C1 segment of cervical spinal cord (tissue), 14 donors: ENCODE results near the gene SEMA3F.

Experiments used
- DNase-seq, 14 donors: peaks; one replicate each; lab custom pipeline; 2025; lab: John Stamatoyannopoulos, UW

Gene SEMA3F

DNA sequence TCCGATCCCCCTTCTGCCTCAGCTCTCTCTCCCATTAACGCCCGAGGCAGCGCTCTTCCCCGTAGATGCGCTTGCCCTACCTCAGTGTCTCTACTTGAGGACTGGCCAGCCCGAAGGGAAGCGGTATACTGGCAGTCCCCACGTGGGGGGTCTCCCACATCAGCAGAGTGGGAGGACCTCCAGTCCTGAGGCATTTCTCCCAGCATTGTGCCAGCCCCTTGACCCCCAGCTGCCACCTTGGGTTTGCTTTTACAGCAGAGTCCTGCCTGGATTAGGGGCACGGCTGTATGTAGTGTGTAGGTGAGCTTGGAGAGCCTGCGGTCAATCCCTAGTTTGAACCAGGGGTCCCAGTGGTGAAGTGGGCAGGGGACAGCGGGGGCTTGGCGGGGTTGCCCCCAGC, 767 bp downstream of the SEMA3F start:
- DNase-seq, result no peak

DNA sequence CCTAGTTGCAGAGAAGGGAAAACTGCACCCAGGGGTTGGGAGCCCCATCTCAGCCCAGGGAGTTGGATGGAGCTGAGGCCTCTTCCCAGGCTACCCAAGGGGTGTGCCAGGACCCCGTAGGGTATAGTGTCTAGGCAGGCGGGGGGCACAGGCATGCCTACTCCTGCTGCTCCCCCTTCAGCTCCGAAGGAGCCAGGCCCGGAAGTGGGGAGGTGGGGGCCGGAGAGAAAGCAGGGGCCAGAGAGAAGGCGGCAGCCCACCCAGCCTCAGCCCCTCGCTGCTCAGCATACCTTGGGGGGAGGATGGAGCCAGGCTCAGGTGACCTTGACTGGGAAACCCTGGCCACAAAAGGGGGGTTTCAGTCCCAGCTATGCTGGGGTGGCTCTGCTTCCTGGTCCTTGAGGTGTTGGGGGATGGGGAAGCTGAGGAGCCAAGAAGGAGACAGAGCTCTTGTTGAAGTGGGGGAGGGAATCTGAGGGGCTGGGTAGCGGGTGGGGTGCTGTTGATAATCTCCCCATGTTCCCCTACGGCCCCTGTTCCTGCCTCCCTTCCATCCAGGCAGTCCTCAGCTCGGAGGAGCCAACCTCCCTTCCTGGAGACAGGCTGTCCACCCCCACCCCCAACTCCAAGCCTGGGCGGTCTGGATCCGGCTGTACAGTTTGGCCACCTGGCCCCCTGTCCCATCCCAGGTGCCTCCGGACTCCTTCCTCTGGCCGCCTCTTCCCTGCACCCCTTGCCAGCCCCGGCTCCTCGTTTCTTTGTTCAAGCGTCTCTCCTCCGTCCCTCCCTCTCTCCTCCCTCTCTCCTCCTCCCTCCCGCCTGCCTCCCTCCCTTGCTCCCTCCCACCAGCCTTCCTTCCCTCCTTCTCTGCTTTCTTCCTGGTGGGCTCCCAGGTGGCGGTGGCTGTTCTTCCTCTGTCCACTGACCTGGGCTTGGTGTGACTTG, 1.7 kb downstream of the SEMA3F start:
- DNase-seq, result no peak

DNA sequence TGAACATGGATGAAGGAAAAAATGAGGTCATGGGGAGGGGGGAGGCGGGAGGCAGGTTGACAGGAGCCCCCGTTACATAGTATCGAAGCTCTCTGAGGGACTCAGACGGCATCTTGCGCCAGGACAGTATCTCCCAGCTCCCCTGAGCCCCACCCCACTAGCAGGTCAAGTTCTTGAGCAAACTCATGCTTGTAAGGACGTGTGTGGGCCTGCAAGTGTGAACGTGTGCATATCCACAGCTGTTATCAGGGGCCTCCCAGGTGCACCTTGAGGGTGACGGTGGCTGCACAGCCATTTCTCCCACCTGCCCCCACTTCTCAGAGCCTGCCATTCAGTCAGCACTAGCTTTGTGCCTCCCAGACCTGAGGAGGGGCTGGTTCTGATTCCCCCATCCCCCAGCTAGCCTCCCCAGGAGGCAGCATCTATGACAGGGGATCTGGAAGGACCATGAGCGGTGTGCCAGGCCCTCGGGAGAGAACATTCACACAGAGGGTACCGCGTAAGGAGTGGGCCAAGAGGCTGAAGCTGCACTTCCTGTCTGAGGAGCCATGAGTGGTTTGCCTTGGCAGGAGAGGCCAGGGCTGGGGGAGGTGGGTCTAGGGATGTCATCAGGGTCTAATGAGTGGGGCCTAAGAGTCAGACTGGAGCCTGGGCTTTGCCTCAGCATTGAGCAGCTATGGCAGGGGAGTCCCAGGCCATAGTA, 2.9 kb downstream of the SEMA3F start:
- no peak for DNase-seq

DNA sequence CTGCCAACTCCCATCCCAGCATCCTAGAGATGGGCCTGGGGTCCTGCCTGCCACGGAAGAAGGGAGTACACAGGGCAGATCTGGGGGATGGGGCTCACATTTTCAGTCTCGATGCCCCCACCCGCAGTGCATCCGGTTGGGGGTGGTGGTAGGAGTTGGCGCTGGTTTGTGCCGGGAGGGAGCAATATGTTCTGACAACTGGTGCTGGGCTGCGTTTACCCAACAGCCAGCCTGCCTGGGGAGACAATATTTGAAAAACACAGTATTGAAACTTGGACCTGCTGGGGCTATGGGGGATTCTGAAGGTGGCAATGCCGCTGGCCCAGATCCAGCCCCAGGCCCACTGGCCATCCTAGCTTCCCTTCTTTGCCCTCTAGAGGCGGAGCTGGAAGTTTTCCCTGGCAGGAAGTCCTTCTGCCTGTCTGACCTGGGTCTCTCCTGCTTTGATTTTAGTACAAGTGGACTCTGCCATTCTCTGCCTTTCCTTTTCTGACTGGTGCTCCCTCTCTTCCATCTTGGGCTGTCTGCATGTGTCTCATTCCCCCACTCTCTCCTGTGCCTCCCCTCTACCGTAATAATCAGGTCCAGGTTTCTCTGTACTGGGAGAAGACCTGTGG, 3.5 kb downstream of the SEMA3F start:
- no peak for DNase-seq

DNA sequence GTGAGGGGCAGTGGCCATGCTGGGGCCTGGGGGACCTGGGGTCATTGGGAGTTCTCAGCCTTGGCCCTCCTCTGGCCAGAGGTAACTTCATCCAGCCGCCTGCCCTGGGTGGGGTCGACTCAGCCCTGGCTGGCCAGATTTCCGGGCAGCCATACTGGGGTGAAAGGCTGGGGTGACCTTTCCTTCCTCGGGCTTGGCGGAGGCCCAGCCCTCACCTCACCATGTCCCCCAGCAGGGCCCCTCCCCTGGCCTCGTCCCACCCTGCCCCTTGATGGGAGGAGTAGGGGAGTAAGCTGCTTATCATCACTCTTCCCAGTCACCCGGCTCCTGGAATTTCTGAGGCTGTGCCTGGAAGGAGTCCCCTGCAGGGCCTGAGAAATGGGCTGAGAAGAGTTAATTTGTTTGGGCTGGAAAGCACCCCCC, 5.4 kb downstream of the SEMA3F start:
- DNase-seq, result no peak

DNA sequence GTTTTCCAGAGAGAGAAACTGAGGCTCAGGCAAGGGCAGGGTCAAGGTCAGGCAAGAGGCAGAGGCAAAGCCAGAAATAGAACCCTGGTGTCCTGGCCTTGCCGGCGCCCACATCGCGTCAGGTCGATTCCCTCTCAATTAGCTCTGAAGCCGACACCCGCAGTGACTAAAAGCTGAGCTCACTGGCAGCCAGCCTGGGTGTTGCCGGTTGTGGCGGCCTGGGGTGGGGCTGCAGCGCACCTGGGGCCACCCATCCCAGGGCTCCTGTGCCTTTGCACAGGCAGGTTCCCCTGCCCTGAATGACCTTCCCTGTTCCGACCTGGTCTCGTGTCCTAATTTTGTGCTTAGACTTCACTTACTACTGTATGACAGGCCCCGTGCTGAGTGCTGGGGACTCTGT, 6.2 kb downstream of the SEMA3F start:
- no peak for DNase-seq

DNA sequence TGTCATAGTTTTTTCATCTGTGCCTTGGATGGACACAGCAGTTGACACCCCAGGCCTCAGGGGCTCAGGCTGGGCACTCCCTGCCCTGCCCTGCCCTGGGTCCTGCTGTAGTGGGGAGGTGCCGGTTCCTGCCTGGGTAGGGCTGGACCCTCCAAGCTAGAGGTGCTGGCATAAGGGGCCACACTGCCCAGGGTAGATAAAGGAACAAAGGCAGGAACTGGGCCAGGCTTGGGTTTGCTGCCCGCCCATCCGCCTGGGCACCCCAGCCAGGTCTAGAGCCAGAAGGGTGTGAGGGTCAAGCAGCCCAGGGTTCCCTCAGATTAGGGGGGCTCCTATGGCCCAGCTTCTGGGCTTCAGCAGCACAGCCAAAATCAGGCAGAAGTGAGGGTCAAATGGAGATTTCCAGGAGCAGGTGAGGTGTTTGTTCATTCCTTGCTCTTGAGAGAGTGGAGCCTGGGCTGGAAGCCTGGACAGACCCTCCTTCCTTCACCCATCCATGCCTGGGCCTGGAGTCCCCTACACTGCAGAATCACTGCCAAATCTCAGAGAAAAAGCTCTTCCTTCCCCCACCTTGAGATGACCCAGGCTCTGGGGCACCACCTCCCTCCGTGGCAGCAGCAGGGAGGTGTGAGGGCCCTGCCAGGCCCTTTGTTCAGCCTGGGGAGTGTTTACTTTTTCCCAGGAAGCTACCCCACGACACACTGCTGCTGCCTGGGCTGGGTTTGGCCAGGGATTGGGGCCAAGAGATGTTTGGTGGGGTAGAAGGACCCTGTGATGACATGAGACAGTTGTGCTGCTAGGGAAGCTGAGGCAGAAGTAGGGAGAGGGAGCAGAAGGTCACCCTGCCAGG, 7.1 kb downstream of the SEMA3F start:
- DNase-seq, result no peak

DNA sequence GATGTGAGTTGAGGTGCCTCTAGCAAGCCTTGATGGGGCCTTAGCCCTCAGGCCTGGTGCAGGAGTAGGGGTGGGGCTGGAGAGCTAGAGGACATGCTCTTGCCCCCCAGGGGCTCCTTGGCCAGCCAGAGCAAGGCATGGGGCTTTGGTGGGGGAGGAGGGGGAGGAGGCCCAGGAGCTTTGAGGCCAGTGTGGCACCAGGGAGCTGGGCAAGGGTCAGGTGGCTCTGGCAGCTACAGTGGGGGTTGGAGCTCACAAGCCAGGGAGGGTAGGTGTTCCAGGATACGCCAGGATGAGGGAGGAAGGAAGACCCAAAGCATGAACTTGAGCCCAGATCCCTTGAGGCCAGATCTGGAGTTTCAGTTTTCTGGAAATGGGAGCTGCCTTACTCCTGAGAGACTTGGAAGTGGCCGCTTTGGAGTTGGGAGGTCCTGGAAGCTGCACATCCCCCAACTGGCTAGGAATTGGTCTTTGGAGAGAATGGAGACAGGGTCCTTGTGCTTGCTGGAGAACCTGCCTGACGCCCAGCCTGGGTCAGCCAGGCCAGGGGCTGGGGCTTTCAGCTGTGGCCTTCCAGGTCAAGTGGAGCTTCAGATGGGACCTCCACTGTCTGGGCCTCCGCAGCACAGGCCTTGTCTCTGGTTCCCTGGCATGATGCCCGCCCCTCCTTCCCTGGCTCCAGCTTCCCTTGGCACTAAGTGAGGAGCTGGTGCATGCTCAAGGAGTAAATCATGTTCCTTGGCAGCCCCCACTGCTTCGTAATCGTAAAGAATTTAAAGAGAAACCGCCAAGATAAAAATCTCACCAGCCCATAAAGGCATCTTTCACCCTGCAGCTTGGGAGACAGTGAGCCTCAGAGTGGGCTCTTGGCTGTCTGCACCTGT, 8.7 kb downstream of the SEMA3F start:
- DNase-seq, result peak in 9 of 14 donors; percentile 2 to 49 (median 18)

DNA sequence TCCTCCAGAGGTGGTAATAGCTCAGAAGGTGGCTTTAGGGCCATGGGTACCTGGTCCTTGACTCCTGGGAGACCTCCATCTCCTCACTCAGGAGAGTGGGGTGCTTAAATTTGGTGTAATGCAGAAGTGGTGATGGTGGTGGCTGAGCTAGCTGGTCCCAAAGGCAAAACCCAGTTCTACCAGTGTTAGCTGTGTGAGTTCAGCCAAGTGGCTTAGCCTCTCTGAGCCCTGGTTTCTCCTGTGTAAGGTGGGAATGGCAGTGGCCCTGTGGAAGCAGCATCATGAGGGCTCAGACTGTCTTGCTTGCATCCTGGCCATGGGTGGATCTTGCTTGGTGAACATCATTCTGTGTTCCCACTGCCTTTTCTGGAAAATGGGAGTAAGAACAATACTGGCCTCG, 9.4 kb downstream of the SEMA3F start:
- DNase-seq, result no peak

DNA sequence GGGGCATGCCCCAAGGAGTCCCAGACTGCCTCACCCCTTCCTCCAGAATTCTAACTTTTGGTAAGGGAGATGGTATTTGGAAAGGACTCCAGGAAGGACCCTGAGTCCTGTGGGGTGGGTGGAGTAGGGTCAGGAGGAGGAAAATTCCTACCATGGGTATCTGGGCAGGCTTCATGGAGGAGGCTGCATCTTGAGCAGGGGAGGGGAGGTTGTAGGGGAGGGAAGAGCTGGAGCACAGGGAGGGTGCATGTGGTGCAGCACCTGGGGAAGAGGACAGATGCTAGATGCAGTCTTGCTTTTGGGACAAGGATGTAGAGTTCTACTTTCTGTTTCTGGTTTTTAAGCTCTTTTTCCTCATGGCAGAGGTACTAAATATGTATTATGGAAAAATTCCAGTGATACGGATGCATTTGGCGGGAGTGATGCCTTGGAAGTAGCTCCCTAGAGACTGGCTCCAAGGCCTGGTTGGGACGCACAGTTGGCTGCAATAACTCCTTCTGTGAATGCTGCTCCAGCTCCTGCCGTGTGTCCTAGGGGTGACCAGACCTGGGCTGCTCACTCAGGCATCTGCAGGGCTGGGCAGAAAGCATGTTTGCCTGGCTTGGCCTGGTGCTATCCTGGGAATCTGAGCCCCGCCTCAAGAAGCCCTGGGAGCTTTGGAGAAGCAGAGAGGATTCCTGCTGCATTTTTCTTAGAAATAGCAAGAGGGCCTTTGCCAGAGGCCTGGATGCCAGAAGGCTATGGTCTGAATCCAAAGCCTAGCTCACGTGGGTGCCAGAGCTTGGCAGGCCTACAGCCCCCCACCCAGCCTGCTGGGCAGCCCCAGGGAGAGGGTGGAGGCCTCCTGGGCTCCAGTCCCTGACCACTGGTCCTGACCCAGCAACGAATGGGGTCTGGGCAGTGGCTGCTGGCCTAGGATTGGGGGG, 10.1 kb downstream of the SEMA3F start:
- peak in 10 of 14 donors; percentile 11 to 70 (median 46) for DNase-seq

DNA sequence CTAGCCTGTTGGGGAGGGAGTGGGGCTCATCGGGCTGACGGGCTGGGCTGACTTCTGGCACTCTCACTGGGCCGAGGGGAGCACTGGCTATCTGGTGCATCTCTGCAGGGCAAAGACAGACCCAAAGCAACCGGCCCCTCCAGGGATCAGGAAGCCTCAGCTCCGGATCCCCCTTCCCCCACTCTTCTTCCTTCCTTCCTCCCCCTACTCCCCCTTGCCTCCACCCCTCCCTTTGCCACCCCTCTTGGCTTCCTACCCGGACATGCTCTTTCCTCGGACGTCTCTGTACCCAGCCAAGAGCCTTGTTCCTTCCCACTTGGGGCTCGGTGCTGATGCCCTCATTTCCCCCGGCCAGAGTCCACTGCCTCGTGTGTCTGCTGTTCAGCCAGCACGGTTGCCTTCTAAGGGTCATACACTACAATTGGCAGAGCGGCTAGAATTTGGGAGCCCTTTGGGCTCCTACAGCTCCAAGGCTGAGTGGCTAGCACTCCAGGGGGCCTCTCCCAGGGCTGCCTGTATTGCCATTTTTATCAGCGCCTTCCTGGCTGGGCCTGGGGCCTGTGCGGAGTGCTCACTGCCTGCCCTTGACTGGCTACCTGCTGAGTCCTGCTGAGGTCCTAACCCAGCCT, 10.9 kb downstream of the SEMA3F start:
- peak in 3 of 14 donors; percentile 35 to 50 (median 41) for DNase-seq

DNA sequence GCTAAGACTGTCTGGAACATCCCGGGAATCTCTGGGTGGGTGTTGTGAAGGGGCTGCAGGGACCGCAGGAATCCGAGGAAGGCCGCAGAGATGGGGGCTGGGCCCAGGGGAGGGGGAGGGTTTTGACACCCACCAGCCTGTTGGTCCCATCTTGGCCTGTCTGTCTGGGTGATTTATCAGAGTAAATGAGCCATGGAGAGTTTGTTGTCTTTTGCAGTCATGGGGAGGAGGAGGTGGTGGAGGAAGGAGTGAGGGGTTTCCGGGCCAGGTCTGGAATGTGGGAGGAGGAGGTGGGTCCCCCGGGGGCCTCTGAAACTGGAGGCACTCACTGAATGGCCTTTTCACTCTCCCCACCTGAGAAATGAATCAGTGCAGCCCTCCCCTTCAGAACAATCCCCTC, 11.5 kb downstream of the SEMA3F start:
- no peak for DNase-seq

DNA sequence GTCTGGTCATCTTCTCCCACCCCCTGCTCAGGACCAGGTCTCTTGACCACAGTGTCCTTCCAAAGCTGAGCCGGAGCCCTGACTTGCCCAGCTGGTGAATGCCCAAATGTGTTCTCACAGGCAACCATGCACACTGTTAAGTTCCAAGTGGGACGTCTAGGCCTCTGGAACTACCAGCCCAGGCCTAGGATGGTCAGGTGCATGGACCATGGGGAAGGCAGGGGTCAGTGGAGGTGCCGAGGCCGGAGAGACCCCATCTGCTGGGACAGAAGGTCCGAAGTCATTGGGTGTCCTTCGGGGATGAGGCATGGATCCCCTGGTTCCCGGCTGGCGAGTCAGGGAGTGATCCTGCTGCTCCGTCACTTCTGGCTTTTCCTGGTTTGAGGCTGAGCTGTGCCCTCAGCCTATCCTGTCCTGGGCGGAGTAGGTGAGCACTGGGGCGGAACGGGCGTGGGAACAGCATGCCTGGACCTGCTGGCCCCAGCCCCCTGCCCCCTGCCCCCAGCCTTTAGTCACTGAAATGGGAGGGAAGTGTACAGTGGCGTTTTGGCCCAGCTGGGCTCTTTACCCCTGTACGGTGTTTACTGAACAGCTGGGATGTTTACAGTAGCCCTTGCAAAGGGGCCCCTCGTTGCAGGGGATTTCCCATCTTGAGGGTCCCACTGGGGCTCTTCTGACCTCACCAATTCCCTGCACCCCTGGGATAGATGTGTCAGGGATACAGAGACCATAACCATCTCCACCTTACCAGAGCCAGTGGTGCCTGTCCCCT, 12.1 kb downstream of the SEMA3F start:
- DNase-seq, result no peak

DNA sequence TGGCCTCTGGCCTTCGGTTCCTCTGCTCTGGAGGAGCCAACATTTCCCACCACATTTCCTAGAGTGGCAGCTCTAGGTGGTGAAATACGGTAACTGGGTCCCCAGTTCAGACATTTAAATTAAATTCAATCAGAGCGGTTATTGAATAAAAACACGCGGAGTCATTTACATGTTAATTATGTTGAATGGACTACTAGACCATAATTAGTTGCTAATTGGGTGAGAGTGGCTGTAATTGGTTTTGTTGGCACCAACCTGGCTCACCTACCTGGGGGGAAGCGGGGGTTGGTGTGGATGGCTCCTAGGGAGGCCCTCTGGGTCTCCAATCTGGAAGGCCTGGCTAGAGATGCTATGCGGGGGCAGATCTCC, 12.7 kb downstream of the SEMA3F start:
- DNase-seq, result no peak

DNA sequence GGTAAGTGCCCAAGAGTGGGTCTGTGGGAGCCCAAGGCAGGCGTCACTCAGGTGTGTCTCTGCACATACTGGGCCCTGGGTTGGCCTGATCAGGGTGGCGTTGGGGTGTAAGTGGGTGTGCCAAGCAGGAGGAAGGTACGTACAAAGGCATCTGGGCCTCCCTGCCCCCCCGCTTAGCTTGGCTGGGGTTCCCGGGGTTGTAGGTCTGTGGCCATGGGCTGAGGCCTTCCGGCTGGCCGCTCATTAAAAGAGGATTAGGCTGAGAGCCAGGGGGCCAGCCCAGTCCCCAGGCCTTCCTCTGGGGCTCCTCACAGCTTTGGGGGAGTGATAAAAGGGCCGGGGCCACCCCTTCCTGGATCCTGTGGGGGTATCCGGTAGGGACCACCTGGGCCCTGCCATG, 13.3 kb downstream of the SEMA3F start:
- no peak for DNase-seq

DNA sequence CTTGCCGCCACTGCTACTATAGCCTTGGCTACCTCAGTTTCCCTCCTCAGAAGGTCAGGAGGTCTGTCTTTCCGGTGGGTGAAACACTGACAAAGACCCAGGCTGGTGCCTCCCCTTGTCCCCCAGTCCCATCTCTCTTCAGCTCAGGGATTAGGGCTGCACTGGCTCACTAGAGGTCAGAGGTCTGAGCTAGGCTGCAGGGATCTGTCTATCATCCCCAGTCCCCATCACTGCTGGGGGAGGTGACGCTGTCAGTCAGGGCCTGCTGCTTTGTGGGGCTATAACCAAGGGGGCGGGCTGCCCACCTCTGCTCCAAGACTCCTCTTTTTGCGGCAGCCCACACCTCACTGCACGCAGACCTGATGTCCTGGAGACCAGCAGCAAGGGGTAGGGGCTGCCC, 13.7 kb downstream of the SEMA3F start:
- no peak for DNase-seq

DNA sequence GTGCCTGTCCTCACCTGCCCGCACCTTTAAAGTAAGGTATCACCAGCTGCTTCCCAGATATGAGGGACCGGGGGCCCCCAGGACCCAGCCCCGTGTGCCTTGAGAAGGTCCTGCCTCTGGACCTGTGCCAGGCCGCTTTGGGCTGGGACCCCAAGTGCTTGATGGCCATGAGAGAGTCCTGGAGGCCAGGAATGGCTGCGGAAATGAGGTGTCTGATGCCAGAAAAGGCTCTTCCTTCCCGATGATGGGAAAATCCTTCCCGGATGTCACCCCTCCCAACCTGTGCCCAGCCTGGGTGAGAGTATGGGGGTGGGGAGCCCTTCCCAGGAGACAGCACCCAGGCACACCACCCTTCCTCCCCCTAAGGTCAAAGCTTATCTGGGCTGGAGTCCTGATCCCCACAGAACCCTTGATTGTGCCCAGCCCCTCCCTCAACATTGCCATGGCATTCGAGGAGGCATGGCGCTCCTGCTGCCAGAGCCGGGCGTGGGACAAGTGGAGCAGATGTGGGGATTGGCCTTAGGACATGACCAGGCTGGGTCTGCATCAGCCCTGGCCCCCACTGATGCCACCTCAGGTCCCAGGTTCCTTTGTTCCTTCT, 14.2 kb downstream of the SEMA3F start:
- DNase-seq, result no peak

DNA sequence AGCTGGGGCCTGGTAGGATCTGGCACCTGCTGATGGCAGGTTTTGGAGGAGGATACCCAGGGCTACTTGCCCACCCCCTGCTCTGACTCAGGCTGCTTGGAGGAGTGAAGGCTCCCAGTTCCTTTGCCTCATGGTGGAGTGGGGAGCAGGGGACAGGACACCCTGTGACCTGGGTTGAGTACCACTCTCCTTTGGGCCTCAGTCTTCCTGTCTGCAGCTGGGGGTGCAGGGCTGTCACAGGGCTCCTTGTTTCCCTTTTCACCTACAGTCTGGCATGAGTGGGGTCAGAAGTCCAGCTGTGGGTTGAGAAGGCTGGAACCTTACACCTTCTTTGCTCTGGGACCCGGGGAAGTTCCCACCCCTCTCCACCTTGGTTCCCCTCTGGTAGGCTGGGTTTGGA, 14.7 kb downstream of the SEMA3F start:
- DNase-seq, result no peak
